ENCODE data around the gene PI16. TPM values are rescaled to one million over a fixed set of nuclear protein-coding genes. Genes with fewer than 3 reads are reported as not detected.
"Not testable (repeated sequence)": the region's sequence is repeated elsewhere in the genome, so short reads cannot be mapped to it uniquely, and the experiment has no call there.

Gene PI16
- total RNA-seq, 1 donor from 2014 or later, result 20.5 TPM

DNA sequence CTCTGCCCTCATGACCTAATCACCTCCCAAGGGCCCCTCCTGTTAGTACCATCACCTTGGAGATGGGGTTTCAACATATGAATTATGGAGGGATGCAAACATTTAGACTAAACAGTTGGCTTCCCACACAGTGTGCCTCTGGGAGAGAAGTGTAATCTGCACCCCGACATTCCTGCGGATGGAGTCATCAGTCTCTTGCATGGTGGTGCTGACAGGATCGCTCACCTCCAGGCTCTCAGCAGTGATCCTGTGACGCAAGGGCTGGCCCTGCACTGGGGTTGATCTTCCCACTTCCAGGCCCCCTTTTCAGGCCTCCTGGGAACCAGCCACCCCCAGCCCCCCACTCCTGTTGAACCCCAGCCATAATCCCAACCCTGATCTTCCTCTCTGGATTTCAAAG is 16.0 kb upstream of the PI16 start:
- H3K27ac Mint-ChIP-seq (ENCODE audit: unreplicated experiment), result no peak overlapping the region
- H3K4me3 Mint-ChIP-seq (ENCODE audit: unreplicated experiment), result no peak overlapping the region
- H3K9me3 Mint-ChIP-seq (ENCODE audit: unreplicated experiment), result no peaks in the 10 kb centered on the region
- H3K36me3 Mint-ChIP-seq (ENCODE audit: low read depth, unreplicated experiment), result peaks cover 4% of the 10 kb centered on the region
- H3K4me1 Mint-ChIP-seq (ENCODE audit: unreplicated experiment), result peaks cover 4% of the 10 kb centered on the region
- DNase-seq (ENCODE audit: low spot score), result no peak
- TF ChIP-seq, protein P1, sequence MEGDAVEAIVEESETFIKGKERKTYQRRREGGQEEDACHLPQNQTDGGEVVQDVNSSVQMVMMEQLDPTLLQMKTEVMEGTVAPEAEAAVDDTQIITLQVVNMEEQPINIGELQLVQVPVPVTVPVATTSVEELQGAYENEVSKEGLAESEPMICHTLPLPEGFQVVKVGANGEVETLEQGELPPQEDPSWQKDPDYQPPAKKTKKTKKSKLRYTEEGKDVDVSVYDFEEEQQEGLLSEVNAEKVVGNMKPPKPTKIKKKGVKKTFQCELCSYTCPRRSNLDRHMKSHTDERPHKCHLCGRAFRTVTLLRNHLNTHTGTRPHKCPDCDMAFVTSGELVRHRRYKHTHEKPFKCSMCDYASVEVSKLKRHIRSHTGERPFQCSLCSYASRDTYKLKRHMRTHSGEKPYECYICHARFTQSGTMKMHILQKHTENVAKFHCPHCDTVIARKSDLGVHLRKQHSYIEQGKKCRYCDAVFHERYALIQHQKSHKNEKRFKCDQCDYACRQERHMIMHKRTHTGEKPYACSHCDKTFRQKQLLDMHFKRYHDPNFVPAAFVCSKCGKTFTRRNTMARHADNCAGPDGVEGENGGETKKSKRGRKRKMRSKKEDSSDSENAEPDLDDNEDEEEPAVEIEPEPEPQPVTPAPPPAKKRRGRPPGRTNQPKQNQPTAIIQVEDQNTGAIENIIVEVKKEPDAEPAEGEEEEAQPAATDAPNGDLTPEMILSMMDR (IDR thresholded peaks at IDR 0.05; ENCODE audit: unreplicated experiment), result no peak
- peaks cover 8% of the 10 kb centered on the region for H3K27me3 Mint-ChIP-seq (ENCODE audit: unreplicated experiment)

DNA sequence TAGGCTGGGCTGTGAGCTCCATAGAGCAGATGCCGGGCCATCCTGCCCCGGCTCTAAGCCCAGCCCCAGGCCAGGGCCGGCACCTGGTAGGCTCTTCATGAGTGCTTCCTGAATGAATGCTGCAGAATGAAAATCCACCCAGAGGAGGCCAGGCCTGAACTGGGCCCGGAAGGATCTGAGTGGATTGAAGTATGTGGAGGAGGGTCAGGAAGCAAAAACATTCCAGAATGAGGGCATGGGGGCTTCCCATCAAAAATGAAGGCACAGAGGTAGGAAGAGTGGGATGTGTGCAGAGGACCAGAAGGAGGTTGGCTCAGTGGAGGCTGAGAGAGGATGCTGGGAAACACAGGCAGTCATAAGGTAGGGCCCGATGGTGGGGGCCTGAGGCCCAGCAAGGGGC is 15.5 kb upstream of the PI16 start:
- not testable (repeated sequence) for H3K27ac Mint-ChIP-seq (ENCODE audit: unreplicated experiment); H3K4me3 Mint-ChIP-seq (ENCODE audit: unreplicated experiment); H3K27me3 Mint-ChIP-seq (ENCODE audit: unreplicated experiment); H3K36me3 Mint-ChIP-seq (ENCODE audit: low read depth, unreplicated experiment); H3K4me1 Mint-ChIP-seq (ENCODE audit: unreplicated experiment); H3K9me3 Mint-ChIP-seq (ENCODE audit: unreplicated experiment); DNase-seq (ENCODE audit: low spot score)

DNA sequence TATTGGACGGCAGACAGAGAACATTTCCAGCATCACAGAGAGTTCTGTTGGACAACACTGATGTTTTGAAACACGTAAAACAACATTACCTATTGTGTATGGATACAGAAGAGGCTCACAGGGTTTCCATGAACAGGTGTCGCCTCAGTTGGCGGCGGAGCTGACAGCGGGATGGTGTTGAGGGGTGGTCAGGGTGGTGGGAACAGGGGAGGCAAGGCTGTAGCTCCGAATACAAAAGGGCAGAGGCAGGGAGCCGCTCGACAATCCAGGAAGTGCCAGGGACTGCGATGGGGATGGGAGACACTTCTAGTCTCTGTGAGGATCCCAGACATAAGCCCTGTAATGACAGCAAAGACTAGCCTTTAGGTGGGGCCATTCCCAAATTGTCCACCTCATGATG is 14.5 kb upstream of the PI16 start:
- Mint-ChIP-seq H3K27ac (ENCODE audit: unreplicated experiment) (no peak overlapping the region), H3K4me3 (ENCODE audit: unreplicated experiment) (no peak overlapping the region), H3K36me3 (ENCODE audit: low read depth, unreplicated experiment) (peaks cover 4% of the 10 kb centered on the region), H3K4me1 (ENCODE audit: unreplicated experiment) (peaks cover 4% of the 10 kb centered on the region), H3K9me3 (ENCODE audit: unreplicated experiment) (no peaks in the 10 kb centered on the region), H3K27me3 (ENCODE audit: unreplicated experiment) (peaks cover 8% of the 10 kb centered on the region)
- no peak for DNase-seq (ENCODE audit: low spot score)
- TF ChIP-seq, protein P1 (IDR thresholded peaks at IDR 0.05; ENCODE audit: unreplicated experiment), result no peak

DNA sequence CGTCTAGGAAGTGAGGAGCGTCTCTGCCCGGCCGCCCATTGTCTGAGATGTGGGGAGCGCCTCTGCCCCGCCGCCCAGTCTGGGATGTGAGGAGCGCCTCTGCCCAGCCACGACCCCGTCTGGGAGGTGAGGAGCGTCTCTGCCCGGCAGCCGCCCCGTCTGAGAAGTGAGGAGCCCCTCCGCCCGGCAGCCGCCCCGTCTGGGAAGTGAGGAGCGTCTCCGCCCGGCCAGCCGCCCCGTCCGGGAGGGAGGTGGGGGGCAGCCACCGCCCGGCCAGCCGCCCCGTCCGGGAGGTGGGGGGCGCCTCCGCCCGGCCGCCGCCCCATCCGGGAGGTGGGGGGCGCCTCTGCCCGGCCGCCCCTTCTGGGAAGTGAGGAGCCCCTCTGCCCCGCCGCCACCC is 13.0 kb upstream of the PI16 start:
- not testable (repeated sequence) for H3K27ac Mint-ChIP-seq (ENCODE audit: unreplicated experiment); H3K9me3 Mint-ChIP-seq (ENCODE audit: unreplicated experiment); H3K4me3 Mint-ChIP-seq (ENCODE audit: unreplicated experiment); H3K4me1 Mint-ChIP-seq (ENCODE audit: unreplicated experiment); H3K27me3 Mint-ChIP-seq (ENCODE audit: unreplicated experiment); DNase-seq (ENCODE audit: low spot score); H3K36me3 Mint-ChIP-seq (ENCODE audit: low read depth, unreplicated experiment)

DNA sequence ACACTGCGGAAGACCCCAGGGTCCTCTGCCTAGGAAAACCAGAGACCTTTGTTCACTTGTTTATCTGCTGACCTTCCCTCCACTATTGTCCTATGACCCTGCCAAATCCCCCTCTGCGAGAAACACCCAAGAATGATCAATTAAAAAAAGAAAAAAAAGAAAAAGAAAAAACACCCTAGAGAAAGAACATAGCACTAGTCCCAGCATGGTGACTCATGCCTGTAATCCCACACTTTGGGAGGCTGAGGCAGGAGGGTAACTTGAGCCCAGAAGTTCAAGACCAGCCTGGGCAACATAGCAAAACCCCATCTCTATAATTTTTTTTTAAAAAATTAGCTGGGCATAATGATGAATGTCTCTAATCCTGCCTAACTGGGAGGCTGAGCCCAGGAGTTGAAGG is 12.2 kb upstream of the PI16 start:
- H3K4me1 Mint-ChIP-seq (ENCODE audit: unreplicated experiment); H3K4me3 Mint-ChIP-seq (ENCODE audit: unreplicated experiment); H3K27me3 Mint-ChIP-seq (ENCODE audit: unreplicated experiment); DNase-seq (ENCODE audit: low spot score); H3K27ac Mint-ChIP-seq (ENCODE audit: unreplicated experiment); H3K9me3 Mint-ChIP-seq (ENCODE audit: unreplicated experiment); H3K36me3 Mint-ChIP-seq (ENCODE audit: low read depth, unreplicated experiment): not testable (repeated sequence)

DNA sequence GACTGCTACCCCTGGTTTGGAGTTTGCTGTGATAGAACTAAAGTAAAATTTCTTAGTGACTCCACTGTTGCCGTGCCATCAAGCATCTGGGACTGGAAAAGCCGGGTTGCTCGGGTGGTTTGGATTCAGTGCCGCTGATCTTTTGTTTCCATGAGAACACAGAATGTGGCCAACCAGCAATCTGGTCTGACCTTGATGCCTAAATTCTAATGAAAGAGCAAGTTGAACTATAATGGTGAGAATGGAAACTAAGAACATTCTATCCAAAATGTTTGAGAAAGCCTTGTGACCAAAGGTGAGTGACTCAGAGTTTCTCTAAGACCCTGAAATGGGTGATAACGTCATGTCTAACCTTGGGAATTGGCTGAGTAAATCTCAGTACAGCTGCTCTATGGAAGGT is 9.9 kb upstream of the PI16 start:
- H3K4me3 Mint-ChIP-seq (ENCODE audit: unreplicated experiment), result no peak overlapping the region
- DNase-seq (ENCODE audit: low spot score), result no peak
- no peaks in the 10 kb centered on the region for H3K9me3 Mint-ChIP-seq (ENCODE audit: unreplicated experiment)
- peaks cover 4% of the 10 kb centered on the region for H3K36me3 Mint-ChIP-seq (ENCODE audit: low read depth, unreplicated experiment)
- peaks cover 3% of the 10 kb centered on the region for H3K27me3 Mint-ChIP-seq (ENCODE audit: unreplicated experiment)
- peaks cover 14% of the 10 kb centered on the region for H3K4me1 Mint-ChIP-seq (ENCODE audit: unreplicated experiment)
- TF ChIP-seq, protein P1 (IDR thresholded peaks at IDR 0.05; ENCODE audit: unreplicated experiment), result no peak
- H3K27ac Mint-ChIP-seq (ENCODE audit: unreplicated experiment), result no peak overlapping the region

DNA sequence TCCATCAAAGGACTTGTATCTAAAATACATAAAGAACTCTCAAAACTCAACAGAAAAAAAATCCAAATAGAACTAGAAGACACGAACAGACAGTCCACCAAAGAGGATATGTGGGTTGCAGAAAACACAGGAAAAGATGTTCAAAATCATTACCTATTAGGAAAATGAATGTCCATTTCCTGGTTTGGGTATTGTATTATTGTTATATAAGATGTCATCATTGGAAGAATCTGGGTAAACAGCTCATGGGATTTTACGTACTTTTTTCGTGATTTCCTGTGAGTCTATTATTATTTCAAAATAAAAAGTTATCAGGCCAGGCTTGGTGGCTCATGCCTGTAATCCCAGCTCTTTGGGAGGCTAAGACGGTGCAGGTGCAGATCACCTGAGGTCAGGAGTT is 9.2 kb upstream of the PI16 start:
- H3K27ac Mint-ChIP-seq (ENCODE audit: unreplicated experiment), result no peak overlapping the region
- TF ChIP-seq, protein P1 (IDR thresholded peaks at IDR 0.05; ENCODE audit: unreplicated experiment), result no peak
- peaks cover 2% of the 10 kb centered on the region for H3K36me3 Mint-ChIP-seq (ENCODE audit: low read depth, unreplicated experiment)
- H3K4me3 Mint-ChIP-seq (ENCODE audit: unreplicated experiment), result no peak overlapping the region
- no peaks in the 10 kb centered on the region for H3K9me3 Mint-ChIP-seq (ENCODE audit: unreplicated experiment)
- peaks cover 19% of the 10 kb centered on the region for H3K4me1 Mint-ChIP-seq (ENCODE audit: unreplicated experiment)
- DNase-seq (ENCODE audit: low spot score), result no peak
- H3K27me3 Mint-ChIP-seq (ENCODE audit: unreplicated experiment), result peaks cover 2% of the 10 kb centered on the region

Measured in endothelial cell (in vitro differentiated cells).